ENCODE data around the gene GGCX.

Gene GGCX

DNA sequence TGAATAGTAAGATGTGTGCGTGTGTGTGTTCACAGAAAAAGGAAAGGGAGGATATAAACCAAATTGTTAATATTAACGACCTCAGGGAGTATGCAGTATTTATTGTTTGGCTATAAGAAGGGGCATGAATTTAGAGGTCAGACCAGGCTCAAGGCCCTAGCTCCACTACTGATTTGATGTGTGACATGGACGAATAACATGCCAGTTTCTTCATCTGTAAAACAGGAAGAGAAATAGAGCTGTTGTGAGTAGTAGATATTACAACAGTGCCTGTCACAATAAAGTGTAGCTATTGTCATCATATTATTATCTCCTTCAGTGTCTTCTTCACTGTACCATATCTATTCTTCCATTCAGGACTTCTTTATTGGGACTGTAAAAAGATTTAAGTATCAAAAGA lies 26.4 kb downstream of the GGCX start:
- no peak for TF ChIP-seq CTCF (IDR thresholded peaks at IDR 0.05; ENCODE audit: control insufficient read depth, insufficient read depth, low read depth, low read length, missing control alignments)
- H3K4me3 ChIP-seq (ENCODE audit: control insufficient read depth, low read depth, low read length), result no peak overlapping the region
- no peak for DNase-seq (ENCODE audit: low read depth)

DNA sequence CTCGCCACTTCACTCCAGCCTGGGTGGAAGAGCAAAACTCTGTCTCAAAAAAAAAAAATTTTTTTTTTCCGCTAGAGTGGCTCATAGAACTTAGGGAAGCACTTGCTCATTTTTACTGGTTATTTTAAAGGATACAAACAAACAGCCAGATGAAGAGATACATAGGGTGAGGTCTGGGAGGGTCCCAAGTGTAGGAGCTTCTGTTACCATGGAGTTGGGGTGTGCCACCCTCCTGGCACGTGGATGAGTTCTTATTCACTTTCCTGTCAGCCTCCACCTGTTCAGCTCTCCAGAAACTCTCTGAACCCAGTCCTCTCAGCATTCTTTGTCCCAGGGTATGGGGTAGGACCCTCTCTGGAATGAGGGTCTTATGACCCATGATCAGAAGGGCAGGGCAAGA lies 27.2 kb downstream of the GGCX start:
- no peak for DNase-seq (ENCODE audit: low read depth)
- no peak overlapping the region for H3K4me3 ChIP-seq (ENCODE audit: control insufficient read depth, low read depth, low read length)
- TF ChIP-seq CTCF (IDR thresholded peaks at IDR 0.05; ENCODE audit: control insufficient read depth, insufficient read depth, low read depth, low read length, missing control alignments), result no peak

DNA sequence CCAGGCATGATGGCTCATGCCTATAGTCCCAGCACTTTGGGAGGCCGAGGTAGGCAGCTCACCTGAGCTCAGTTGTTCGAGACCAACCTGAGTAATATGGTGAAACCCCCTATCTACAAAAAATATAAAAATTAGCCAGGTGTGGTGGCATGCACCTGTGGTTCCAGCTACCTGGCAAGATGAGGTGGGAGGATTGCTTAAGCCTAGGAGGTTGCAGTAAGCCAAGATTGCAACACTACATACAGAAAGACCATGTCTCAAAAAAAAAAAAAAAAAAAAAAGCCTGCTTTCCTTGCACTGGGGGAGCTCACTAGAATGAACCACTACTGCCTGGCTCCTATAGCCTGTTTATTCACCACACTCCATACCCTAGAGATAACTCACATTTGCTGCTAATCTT lies 29.7 kb downstream of the GGCX start:
- TF ChIP-seq CTCF (IDR thresholded peaks at IDR 0.05; ENCODE audit: control insufficient read depth, insufficient read depth, low read depth, low read length, missing control alignments), result no peak
- no peak for DNase-seq (ENCODE audit: low read depth)
- no peak overlapping the region for H3K4me3 ChIP-seq (ENCODE audit: control insufficient read depth, low read depth, low read length)

- H3K4me3 ChIP-seq (ENCODE audit: control insufficient read depth, low read depth, low read length), result no peak overlapping the region
- no peak for DNase-seq (ENCODE audit: low read depth)
- no peak for TF ChIP-seq CTCF (IDR thresholded peaks at IDR 0.05; ENCODE audit: control insufficient read depth, insufficient read depth, low read depth, low read length, missing control alignments)
Observed at GRCh38 chr2:85529809-85530208, 31.5 kb downstream of the GGCX start.

- H3K4me3 ChIP-seq (ENCODE audit: control insufficient read depth, low read depth, low read length), result no peak overlapping the region
- DNase-seq (ENCODE audit: low read depth), result no peak
- no peak for TF ChIP-seq CTCF (IDR thresholded peaks at IDR 0.05; ENCODE audit: control insufficient read depth, insufficient read depth, low read depth, low read length, missing control alignments)
Observed at GRCh38 chr2:85528355-85528754, 32.9 kb downstream of the GGCX start.

DNA sequence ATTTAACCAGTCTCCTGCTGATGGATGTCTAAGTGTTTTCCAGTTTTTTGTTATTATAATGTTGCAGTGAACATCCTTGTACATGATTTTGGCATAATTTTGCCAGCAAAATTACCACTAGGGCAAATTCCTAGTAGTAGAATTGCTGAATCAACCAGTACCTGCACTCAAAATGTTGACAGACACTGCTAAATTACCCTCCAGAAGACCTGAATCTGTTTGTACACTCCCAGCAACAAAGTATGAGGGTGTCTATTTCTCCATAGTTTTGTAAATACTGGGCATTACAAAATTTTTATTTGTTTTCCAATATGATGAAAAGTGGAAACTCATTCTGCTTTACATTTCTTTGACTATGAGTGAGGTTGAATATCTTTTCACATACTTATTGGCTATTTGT lies 33.5 kb downstream of the GGCX start:
- H3K4me3 ChIP-seq (ENCODE audit: control insufficient read depth, low read depth, low read length), result no peak overlapping the region
- DNase-seq (ENCODE audit: low read depth), result no peak
- TF ChIP-seq CTCF (IDR thresholded peaks at IDR 0.05; ENCODE audit: control insufficient read depth, insufficient read depth, low read depth, low read length, missing control alignments), result no peak

DNA sequence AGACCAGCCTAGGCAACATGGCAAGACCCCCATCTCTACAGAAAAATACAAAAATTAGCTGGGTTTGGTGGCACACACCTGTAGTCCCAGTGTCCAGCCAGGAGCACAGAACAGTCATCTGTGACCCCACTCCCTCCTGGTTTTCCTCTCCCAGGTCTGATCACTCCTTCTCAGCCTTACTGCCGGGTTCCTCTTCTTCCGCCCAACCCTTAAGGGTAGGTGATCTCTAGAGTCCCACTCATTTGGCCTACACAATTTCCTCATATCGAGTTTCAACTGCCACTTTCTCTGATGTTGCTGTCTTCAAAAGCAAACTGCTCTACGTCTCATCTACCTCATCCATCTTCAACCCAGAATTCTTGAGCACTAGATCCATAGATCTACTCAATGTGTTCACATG lies 35.7 kb downstream of the GGCX start:
- no peak for DNase-seq (ENCODE audit: low read depth)
- TF ChIP-seq CTCF (IDR thresholded peaks at IDR 0.05; ENCODE audit: control insufficient read depth, insufficient read depth, low read depth, low read length, missing control alignments), result no peak
- no peak overlapping the region for H3K4me3 ChIP-seq (ENCODE audit: control insufficient read depth, low read depth, low read length)

Measured in AG09309 (cell line).